ENCODE results near the gene FASTKD1.

Gene FASTKD1

GRCh38 chr2:169507698-169508097 lies 66.0 kb downstream of the FASTKD1 start:
- DNase-seq (ENCODE audit: low spot score): no peak

DNA sequence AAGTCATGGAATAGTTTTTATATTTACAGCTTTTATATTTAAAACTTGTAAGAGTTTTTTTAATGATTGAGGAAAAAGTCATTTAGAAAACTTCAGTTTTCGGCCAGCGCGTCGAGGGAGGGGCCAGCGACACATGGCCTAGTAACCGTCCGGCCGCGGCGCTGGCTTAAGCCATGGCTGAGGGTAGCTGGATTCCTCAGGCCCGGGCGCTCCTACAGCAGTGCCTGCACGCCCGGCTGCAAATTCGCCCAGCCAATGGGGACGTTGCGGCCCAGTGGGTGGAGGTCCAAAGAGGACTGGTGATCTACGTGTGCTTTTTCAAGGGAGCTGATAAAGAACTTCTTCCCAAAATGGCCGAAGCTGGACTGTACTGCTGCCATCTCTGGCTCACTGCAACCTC lies 69.0 kb downstream of the FASTKD1 start:
- DNase-seq (ENCODE audit: low spot score): no peak

- DNase-seq (ENCODE audit: low spot score): no peak
Observed at GRCh38 chr2:169495310-169495928, 78.2 kb downstream of the FASTKD1 start.

DNA sequence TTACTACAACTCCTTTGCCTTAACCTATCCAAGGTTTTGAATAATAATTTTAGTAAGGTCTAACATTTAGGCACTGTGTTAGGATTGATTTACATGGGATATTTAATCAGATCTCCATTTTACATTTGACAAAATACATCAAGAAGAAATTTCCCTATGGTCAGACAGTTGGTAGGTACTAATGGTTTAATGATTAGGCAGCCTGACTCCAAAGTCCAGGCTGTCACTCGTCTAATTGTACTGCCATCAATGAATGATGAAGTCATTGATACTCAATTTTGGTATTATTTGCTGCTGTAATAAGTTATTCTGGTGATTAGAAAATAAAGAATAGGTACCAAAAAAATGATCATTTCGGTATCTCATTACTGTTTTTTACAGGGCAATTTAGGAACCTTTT lies 80.3 kb downstream of the FASTKD1 start:
- DNase-seq (ENCODE audit: low spot score): peak; percentile 45

GRCh38 chr2:169491378-169491777 lies 82.3 kb downstream of the FASTKD1 start:
- no peak for DNase-seq (ENCODE audit: low spot score)

- no peak for DNase-seq (ENCODE audit: low spot score)
Observed at GRCh38 chr2:169490834-169491233, 82.8 kb downstream of the FASTKD1 start.

DNA sequence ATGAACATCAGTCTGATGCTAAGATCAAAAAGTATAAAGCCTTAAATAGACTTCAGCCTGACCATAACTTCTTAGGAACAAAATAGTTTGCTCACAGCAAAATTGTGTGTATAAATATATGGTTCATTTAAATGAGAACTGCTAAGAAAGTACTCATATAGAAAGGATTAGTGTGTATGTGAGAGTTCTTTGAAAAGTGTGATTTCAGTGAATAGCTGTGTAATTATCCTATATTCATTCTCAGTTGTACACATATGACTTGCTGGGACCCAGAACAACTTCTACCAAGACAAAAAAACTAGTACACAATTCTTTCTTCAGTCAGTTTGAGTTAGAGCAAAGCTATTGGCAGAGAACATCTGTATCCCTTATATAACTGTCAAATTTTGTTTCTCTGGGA lies 87.2 kb downstream of the FASTKD1 start:
- DNase-seq (ENCODE audit: low spot score): no peak

DNA sequence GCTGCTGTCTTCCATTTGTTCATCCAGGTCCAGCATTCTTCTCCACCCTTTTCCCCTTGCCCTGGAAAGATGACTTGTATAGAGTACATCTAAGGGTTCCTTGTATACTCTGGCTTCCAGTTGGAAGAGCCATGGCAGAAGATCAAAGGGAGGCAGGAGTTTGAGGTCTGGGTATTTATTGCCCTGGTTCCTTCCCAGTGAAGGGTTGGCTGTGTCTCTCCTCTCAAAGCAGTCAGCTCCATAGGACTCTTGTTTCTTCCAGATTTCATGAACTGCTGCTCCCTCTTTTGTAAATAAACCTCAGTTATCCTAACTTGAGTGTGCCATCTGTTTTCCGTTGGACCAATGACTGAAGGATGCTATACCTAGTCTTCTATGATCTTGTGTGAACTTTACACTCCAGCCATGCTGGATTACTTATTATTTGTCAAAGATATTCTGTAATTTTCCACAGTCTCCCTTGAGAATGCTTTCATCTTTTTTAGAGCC lies 88.0 kb downstream of the FASTKD1 start:
- peak; percentile 34 for DNase-seq (ENCODE audit: low spot score)

DNA sequence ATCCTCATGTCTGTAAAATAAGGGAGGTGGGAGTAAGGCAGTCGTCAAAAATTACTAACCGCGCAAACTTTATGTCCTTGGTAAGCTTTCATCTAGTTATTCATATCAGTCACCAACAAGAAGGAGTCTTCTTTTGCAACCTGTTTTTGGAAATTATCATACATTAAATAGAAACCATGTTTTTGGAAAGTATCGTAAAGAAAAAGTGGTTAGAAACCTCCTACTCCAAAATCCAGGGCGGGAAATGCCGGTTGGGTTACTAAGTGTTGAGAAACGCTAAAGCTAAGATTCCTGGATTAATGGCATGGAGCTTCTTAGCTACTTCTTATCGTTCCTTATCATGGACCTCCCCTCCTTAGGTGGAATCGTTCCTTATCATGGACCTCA lies 93.6 kb downstream of the FASTKD1 start:
- DNase-seq (ENCODE audit: low spot score): no peak

Measured in HuH-7 (cell line).